A673 (cell line): ENCODE results near the gene COL28A1.

ENCODE experiments used
- EZH2 ChIP-seq: fragments of 200-600 bp; sonication (generic); IDR thresholded peaks from 2 replicates; pipeline ENCODE4 v1.6.1; 2017; ENCODE audit warnings: borderline replicate concordance, low read depth, mild to moderate bottlenecking, mixed read lengths, antibody characterized with exemption, low read length; ENCODE audit not compliant: poor library complexity, severe bottlenecking
- TF ChIP-seq, protein P1 (sequence below): fragments of 300-800, 200-600 bp; sonication (generic); conservative IDR thresholded peaks from 2 replicates; pipeline ENCODE4 v1.5.1; 2017; ENCODE audit warnings: low read depth, mild to moderate bottlenecking, antibody characterized with exemption, low read length, moderate library complexity, mixed read lengths

DNA sequence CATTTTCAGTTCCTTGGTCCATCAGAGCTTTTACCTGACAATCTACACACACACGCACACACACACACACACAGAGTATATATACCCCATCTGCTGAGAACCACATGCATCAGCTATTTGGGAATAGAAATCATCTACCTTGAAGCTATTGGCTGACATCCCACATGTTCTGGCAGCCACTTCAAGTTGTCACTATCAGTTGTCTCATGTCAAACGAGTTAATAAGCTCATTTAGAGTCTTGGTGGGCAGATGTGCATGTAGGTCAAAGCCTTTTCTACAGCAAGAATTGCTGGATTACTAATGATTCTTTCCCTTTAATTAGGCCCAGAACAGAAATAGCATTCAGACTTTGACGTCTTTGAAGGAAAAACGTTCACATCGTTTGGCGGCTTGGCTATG is 36.8 kb downstream of the COL28A1 start:
- TF ChIP-seq, protein P1, sequence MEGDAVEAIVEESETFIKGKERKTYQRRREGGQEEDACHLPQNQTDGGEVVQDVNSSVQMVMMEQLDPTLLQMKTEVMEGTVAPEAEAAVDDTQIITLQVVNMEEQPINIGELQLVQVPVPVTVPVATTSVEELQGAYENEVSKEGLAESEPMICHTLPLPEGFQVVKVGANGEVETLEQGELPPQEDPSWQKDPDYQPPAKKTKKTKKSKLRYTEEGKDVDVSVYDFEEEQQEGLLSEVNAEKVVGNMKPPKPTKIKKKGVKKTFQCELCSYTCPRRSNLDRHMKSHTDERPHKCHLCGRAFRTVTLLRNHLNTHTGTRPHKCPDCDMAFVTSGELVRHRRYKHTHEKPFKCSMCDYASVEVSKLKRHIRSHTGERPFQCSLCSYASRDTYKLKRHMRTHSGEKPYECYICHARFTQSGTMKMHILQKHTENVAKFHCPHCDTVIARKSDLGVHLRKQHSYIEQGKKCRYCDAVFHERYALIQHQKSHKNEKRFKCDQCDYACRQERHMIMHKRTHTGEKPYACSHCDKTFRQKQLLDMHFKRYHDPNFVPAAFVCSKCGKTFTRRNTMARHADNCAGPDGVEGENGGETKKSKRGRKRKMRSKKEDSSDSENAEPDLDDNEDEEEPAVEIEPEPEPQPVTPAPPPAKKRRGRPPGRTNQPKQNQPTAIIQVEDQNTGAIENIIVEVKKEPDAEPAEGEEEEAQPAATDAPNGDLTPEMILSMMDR, result no peak
- TF ChIP-seq EZH2, result no peak
